Neural progenitor cell (in vitro differentiated cells): ENCODE data around the gene ITPR1. TPM values are rescaled to one million over a fixed set of nuclear protein-coding genes. Genes with fewer than 3 reads are reported as not detected.

ENCODE experiments used
- DNase-seq: peaks from one replicate; pipeline ENCODE4 v3.0.0-alpha.2; 2016; ENCODE audit warnings: low spot score
- H2AFZ ChIP-seq: fragments of 200-600 bp; sonication (generic); replicated peaks from 2 replicates; pipeline ENCODE4 v1.6.1; 2016; ENCODE audit warnings: antibody characterized with exemption
- H3F3A ChIP-seq: fragments of 200-600 bp; sonication (generic); 2 replicates; pipeline ENCODE4 v1.6.1; 2016; ENCODE audit warnings: antibody characterized with exemption, low read depth
- H3K27ac ChIP-seq: fragments of 200-600 bp; sonication (generic); 2 replicates; pipeline ENCODE4 v1.5.1; 2016; ENCODE audit warnings: mild to moderate bottlenecking
- H3K27me3 ChIP-seq: fragments of 200-600 bp; sonication (generic); 2 replicates; pipeline ENCODE4 v1.6.1; 2016; ENCODE audit warnings: mild to moderate bottlenecking, moderate library complexity
- H3K36me3 ChIP-seq: fragments of 200-600 bp; sonication (generic); 2 replicates; pipeline ENCODE4 v1.5.1; 2016
- H3K4me1 ChIP-seq: fragments of 200-600 bp; sonication (generic); 2 replicates; pipeline ENCODE4 v1.6.1; 2016; ENCODE audit warnings: mixed run types
- H3K4me2 ChIP-seq: fragments of 200-600 bp; sonication (generic); 2 replicates; pipeline ENCODE4 v1.6.1; 2016
- H3K4me3 ChIP-seq: fragments of 200-600 bp; sonication (generic); 2 replicates; pipeline ENCODE4 v1.5.1; 2016
- H3K79me2 ChIP-seq: fragments of 200-600 bp; sonication (generic); 2 replicates; pipeline ENCODE4 v1.6.1; 2016; ENCODE audit warnings: low read depth
- H3K9ac ChIP-seq: fragments of 200-600 bp; sonication (generic); 2 replicates; pipeline ENCODE4 v1.6.1; 2016
- H3K9me3 ChIP-seq: fragments of 200-600 bp; sonication (generic); 2 replicates; pipeline ENCODE4 v1.5.1; 2016; ENCODE audit warnings: low read depth
- H4K20me1 ChIP-seq: fragments of 200-600 bp; sonication (generic); 2 replicates; pipeline ENCODE4 v1.6.1; 2016; ENCODE audit warnings: low read depth
- H3K27ac Mint-ChIP-seq: 3 replicates; pipeline ENCODE4 v1.8.0; 2021; ENCODE audit warnings: mixed read lengths
- H3K27me3 Mint-ChIP-seq: 2 replicates; pipeline ENCODE4 v1.8.0; 2022; ENCODE audit warnings: low read depth, mild to moderate bottlenecking, inconsistent platforms, moderate library complexity, mixed read lengths; ENCODE audit not compliant: insufficient read depth
- H3K36me3 Mint-ChIP-seq: 3 replicates; pipeline ENCODE4 v1.8.0; 2021; ENCODE audit warnings: mixed read lengths
- H3K4me1 Mint-ChIP-seq: 3 replicates; pipeline ENCODE4 v1.8.0; 2021; ENCODE audit warnings: mixed read lengths
- H3K4me3 Mint-ChIP-seq: 3 replicates; pipeline ENCODE4 v1.8.0; 2021; ENCODE audit warnings: mild to moderate bottlenecking, moderate library complexity, mixed read lengths
- H3K9me3 Mint-ChIP-seq: 3 replicates; pipeline ENCODE4 v1.8.0; 2020; ENCODE audit warnings: mixed read lengths
- EZH2 ChIP-seq: fragments of 200-600 bp; sonication (generic); IDR thresholded peaks from 2 replicates; pipeline ENCODE4 v1.6.1; 2017; ENCODE audit warnings: antibody characterized with exemption, mild to moderate bottlenecking, moderate library complexity
- EZH2phosphoT487 ChIP-seq: fragments of 200-600 bp; sonication (generic); IDR thresholded peaks from 2 replicates; pipeline ENCODE4 v1.6.1; 2017; ENCODE audit warnings: antibody characterized with exemption
- total RNA-seq: library from RNA; depleted of rRNA; stranded (reverse); fragments of >200 nt; gene quantifications from 2 replicates; pipeline ENCODE4 v1.2.3, GENCODE V29; 2015; ENCODE audit warnings: low replicate concordance
- TF ChIP-seq, protein P1 (sequence below): fragments of 200-600 bp; sonication (generic); IDR thresholded peaks from 2 replicates; pipeline ENCODE4 v1.5.1; 2017; ENCODE audit warnings: antibody characterized with exemption, mild to moderate bottlenecking

Gene ITPR1
- total RNA-seq, 1 donor from 2014 or later, result 5.0 TPM

DNA sequence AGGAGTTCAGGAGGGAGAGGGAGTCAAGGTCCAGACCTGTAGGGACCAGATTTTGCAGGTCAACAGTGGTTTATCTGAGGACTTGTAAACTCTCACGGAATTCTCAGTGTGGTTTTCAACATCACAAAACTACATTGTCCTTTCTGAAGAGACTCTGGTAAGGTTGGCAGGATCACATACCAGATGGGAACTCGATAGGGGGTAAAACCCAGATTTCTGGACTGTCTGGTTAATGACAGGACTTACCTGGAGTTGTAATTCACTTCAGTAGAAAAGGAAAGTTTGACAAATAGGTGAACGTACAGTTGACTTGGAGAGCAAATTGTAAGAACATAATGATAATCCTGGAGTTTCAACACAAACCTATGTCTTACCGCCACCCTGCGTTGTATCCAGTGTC, 5.3 kb downstream of the ITPR1 start:
- TF ChIP-seq, protein P1, sequence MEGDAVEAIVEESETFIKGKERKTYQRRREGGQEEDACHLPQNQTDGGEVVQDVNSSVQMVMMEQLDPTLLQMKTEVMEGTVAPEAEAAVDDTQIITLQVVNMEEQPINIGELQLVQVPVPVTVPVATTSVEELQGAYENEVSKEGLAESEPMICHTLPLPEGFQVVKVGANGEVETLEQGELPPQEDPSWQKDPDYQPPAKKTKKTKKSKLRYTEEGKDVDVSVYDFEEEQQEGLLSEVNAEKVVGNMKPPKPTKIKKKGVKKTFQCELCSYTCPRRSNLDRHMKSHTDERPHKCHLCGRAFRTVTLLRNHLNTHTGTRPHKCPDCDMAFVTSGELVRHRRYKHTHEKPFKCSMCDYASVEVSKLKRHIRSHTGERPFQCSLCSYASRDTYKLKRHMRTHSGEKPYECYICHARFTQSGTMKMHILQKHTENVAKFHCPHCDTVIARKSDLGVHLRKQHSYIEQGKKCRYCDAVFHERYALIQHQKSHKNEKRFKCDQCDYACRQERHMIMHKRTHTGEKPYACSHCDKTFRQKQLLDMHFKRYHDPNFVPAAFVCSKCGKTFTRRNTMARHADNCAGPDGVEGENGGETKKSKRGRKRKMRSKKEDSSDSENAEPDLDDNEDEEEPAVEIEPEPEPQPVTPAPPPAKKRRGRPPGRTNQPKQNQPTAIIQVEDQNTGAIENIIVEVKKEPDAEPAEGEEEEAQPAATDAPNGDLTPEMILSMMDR, result no peak
- no peak for TF ChIP-seq EZH2
- no peak for TF ChIP-seq EZH2phosphoT487
- no peak overlapping the region for H3K27ac ChIP-seq
- Mint-ChIP-seq H3K9me3 (no peaks in the 10 kb centered on the region), H3K4me1 (peaks cover 8% of the 10 kb centered on the region), H3K36me3 (no peaks in the 10 kb centered on the region), H3K4me3 (no peak overlapping the region), H3K27me3 (peaks cover 8% of the 10 kb centered on the region), H3K27ac (no peak overlapping the region)
- DNase-seq, result no peak
- no peak overlapping the region for H3K4me3 ChIP-seq
- H3K79me2 ChIP-seq, result no peaks in the 10 kb centered on the region
- H3F3A ChIP-seq, result no peaks in the 10 kb centered on the region
- H3K27me3 ChIP-seq, result peaks cover 33% of the 10 kb centered on the region
- no peaks in the 10 kb centered on the region for H3K9me3 ChIP-seq
- no peak overlapping the region for H2AFZ ChIP-seq
- no peak overlapping the region for H3K9ac ChIP-seq
- H3K36me3 ChIP-seq, result no peaks in the 10 kb centered on the region
- H4K20me1 ChIP-seq, result no peaks in the 10 kb centered on the region
- no peak overlapping the region for H3K4me2 ChIP-seq
- peaks cover 7% of the 10 kb centered on the region for H3K4me1 ChIP-seq

DNA sequence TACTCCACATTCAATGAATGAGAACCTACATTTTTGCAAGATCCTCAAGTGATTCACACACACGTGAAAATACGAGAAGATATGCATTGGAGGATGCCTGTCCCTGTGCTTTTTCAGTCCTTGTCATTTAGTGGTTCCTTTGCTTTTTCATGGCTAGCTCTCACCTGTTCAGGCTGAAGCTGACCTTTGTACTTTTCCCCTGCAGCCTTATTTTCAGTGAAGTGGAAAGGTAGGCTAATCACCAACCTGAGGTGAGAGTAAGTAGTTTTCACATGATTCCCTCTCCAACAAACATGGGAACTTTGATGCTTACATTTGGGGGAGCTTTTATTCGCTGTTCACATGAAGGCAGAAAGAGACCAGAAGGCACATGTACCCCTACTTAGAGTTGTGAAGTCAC, 8.3 kb downstream of the ITPR1 start:
- Mint-ChIP-seq H3K27me3 (peaks cover 3% of the 10 kb centered on the region), H3K4me3 (no peak overlapping the region), H3K4me1 (peaks cover 20% of the 10 kb centered on the region), H3K36me3 (no peaks in the 10 kb centered on the region), H3K9me3 (no peaks in the 10 kb centered on the region), H3K27ac (no peak overlapping the region)
- H3K4me2 ChIP-seq, result no peak overlapping the region
- H3K4me3 ChIP-seq, result no peak overlapping the region
- H3K36me3 ChIP-seq, result no peaks in the 10 kb centered on the region
- no peaks in the 10 kb centered on the region for H3K79me2 ChIP-seq
- H3K9ac ChIP-seq, result no peak overlapping the region
- H3K27me3 ChIP-seq, result peaks cover 3% of the 10 kb centered on the region
- peaks cover 21% of the 10 kb centered on the region for H3K4me1 ChIP-seq
- no peaks in the 10 kb centered on the region for H4K20me1 ChIP-seq
- H3K9me3 ChIP-seq, result no peaks in the 10 kb centered on the region
- no peak overlapping the region for H2AFZ ChIP-seq
- no peak for DNase-seq
- TF ChIP-seq EZH2 (no peak), EZH2phosphoT487 (no peak)
- TF ChIP-seq, protein P1, result no peak
- H3F3A ChIP-seq, result no peaks in the 10 kb centered on the region
- no peak overlapping the region for H3K27ac ChIP-seq

DNA sequence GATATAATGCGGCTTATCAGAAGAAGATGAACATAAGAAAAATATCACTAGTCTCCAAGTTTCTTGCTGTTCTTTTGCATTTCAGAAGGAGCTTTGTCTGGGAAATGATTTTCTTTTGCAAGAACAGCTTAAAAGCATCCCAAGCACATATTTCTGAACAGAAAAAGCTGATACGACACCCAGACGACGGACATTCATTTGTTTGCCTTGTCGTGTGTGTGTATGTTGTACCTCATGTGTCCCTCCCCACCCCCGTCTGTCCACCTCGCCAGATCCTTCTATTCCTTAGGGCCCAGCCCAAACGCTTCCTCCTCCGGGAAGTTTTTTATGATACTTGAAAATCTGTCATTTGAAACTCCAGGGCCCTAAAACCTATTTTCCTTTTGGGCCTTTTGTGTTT, 8.8 kb downstream of the ITPR1 start:
- Histone ChIP-seq H3K4me3 (no peak overlapping the region), H4K20me1 (no peaks in the 10 kb centered on the region), H3K9ac (no peak overlapping the region), H2AFZ (no peak overlapping the region), H3K9me3 (no peaks in the 10 kb centered on the region), H3K27me3 (no peaks in the 10 kb centered on the region), H3K79me2 (no peaks in the 10 kb centered on the region), H3K4me1 (peaks cover 26% of the 10 kb centered on the region), H3F3A (no peaks in the 10 kb centered on the region), H3K4me2 (no peak overlapping the region), H3K27ac (no peak overlapping the region), H3K36me3 (no peaks in the 10 kb centered on the region)
- H3K27ac Mint-ChIP-seq, result no peak overlapping the region
- H3K4me1 Mint-ChIP-seq, result peaks cover 22% of the 10 kb centered on the region
- H3K27me3 Mint-ChIP-seq, result peaks cover 3% of the 10 kb centered on the region
- no peaks in the 10 kb centered on the region for H3K9me3 Mint-ChIP-seq
- no peak for DNase-seq
- no peaks in the 10 kb centered on the region for H3K36me3 Mint-ChIP-seq
- TF ChIP-seq EZH2 (no peak), EZH2phosphoT487 (no peak)
- no peak overlapping the region for H3K4me3 Mint-ChIP-seq

DNA sequence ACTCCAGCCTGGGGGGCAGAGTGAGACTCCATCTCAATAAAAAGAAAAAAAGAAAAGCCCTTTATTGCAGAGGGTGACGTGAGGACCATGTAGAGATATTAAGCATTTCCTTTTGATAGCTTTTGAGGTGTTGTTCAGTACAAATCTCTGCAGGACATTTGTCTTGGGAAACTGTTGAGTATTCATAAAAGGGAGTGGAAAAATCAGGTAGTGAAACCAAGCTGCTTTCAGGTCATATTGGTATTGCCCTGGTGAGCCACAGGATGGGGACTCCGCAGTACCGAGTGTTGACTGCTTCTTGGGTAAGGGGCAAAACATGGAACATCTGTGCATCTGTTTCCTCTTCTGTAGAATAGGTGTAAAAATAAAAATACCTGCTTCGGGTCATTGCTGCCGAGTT, 9.9 kb downstream of the ITPR1 start:
- H3K79me2 ChIP-seq, result no peaks in the 10 kb centered on the region
- DNase-seq, result no peak
- Mint-ChIP-seq H3K27me3 (peaks cover 3% of the 10 kb centered on the region), H3K4me3 (no peak overlapping the region), H3K9me3 (no peaks in the 10 kb centered on the region), H3K27ac (no peak overlapping the region), H3K36me3 (no peaks in the 10 kb centered on the region), H3K4me1 (peaks cover 32% of the 10 kb centered on the region)
- no peak overlapping the region for H3K27ac ChIP-seq
- H3K36me3 ChIP-seq, result no peaks in the 10 kb centered on the region
- H4K20me1 ChIP-seq, result no peaks in the 10 kb centered on the region
- no peak overlapping the region for H2AFZ ChIP-seq
- H3K9ac ChIP-seq, result no peak overlapping the region
- no peak overlapping the region for H3K4me3 ChIP-seq
- H3K4me1 ChIP-seq, result peaks cover 37% of the 10 kb centered on the region
- no peaks in the 10 kb centered on the region for H3F3A ChIP-seq
- TF ChIP-seq, protein P1, result no peak
- TF ChIP-seq EZH2 (no peak), EZH2phosphoT487 (no peak)
- no peak overlapping the region for H3K4me2 ChIP-seq
- H3K27me3 ChIP-seq, result no peaks in the 10 kb centered on the region
- H3K9me3 ChIP-seq, result no peaks in the 10 kb centered on the region
